Ovary (tissue), 3 donors: ENCODE data around the gene CBX6.

Experiments
- POLR2A ChIP-seq: fragments of 450-650 bp; IDR thresholded peaks from one replicate; pipeline ENCODE4 v1.6.1; 2017; ENCODE audit warnings: antibody characterized with exemption, mild to moderate bottlenecking, moderate library complexity
- TF ChIP-seq, protein P1 (sequence below), 3 donors: fragments of 450-650 bp in 2 of 3; fragments of 200-600 bp in 1 of 3; IDR thresholded peaks; one replicate each; pipeline versions ENCODE4 v1.5.1 to v1.8.0; 2016 to 2022; ENCODE audit warnings: antibody characterized with exemption in 3 of 3, mild to moderate bottlenecking in 1 of 3
- donor health status: DM: no; HTN: no; CAD: no.

DNA sequence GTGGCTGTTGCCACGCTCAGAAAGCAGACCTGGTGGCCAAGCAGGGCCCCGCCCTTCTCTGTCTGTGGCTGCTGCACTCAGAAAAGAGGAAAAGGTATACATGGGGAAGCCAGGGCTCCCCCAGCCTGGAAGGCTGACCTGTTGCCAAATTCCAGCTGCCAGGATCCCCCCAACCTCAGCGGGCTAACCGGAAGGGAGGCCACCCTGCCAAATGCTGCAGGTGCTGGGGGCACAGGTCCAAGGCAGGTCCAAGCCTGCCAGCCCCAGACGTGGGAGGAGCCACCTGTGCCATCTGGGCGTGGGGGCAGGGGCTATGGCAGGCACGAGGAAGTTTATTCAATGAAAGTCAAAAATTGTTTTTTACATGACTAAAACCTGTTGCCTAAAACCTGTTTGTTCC lies 30.8 kb downstream of the CBX6 start:
- TF ChIP-seq, protein P1, sequence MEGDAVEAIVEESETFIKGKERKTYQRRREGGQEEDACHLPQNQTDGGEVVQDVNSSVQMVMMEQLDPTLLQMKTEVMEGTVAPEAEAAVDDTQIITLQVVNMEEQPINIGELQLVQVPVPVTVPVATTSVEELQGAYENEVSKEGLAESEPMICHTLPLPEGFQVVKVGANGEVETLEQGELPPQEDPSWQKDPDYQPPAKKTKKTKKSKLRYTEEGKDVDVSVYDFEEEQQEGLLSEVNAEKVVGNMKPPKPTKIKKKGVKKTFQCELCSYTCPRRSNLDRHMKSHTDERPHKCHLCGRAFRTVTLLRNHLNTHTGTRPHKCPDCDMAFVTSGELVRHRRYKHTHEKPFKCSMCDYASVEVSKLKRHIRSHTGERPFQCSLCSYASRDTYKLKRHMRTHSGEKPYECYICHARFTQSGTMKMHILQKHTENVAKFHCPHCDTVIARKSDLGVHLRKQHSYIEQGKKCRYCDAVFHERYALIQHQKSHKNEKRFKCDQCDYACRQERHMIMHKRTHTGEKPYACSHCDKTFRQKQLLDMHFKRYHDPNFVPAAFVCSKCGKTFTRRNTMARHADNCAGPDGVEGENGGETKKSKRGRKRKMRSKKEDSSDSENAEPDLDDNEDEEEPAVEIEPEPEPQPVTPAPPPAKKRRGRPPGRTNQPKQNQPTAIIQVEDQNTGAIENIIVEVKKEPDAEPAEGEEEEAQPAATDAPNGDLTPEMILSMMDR (IDR thresholded peaks at IDR 0.05), result no peak
- no peak for TF ChIP-seq POLR2A
